ENCODE measurements around the gene CD36. TPM values are rescaled to one million over a fixed set of nuclear protein-coding genes. Genes with fewer than 3 reads are reported as not detected.

Gene CD36
- total and polyA plus RNA-seq, 4 donors = 40.1 to 726 (median 115) TPM

GRCh38 chr7:80654887-80655340, 16.5 kb downstream of the CD36 start:
- 68 to 89% methylated on average over 2 of the region's 2 CpGs for WGBS, 2 donors
- Histone ChIP-seq H3K4me3 (no peak overlapping the region), H3K27ac (ENCODE audit: low read depth in 1 of 2, low read length in 1 of 2) (peak overlapping the region in 1 of 2 donors; percentile 87), H3K27me3 (ENCODE audit: control insufficient read depth in 3 of 3, insufficient read depth in 3 of 3, low read length in 2 of 3) (no peaks in the 10 kb centered on the region), H3K4me1 (ENCODE audit: control insufficient read depth in 5 of 5, insufficient read depth in 5 of 5, low read length in 5 of 5) (peaks cover 0 to 14% (median 5%) of the 10 kb centered on the region in 5 donors), H3K9ac (ENCODE audit: insufficient read depth in 1 of 2, low read length in 2 of 2) (no peak overlapping the region), H3K9me3 (ENCODE audit: control insufficient read depth in 4 of 4, insufficient read depth in 3 of 4, low read length in 3 of 4) (no peaks in the 10 kb centered on the region), H3K36me3 (ENCODE audit: control insufficient read depth in 4 of 4, insufficient read depth in 4 of 4, low read length in 4 of 4) (no peaks in the 10 kb centered on the region)
- peak in 1 of 3 donors; percentile 54 for DNase-seq
- no peak for TF ChIP-seq CTCF (IDR thresholded peaks at IDR 0.05; ENCODE audit: control extremely low read depth, extremely low read depth)
- peak; percentile 58 for ATAC-seq (ENCODE audit: insufficient read depth, low FRiP score)

DNA sequence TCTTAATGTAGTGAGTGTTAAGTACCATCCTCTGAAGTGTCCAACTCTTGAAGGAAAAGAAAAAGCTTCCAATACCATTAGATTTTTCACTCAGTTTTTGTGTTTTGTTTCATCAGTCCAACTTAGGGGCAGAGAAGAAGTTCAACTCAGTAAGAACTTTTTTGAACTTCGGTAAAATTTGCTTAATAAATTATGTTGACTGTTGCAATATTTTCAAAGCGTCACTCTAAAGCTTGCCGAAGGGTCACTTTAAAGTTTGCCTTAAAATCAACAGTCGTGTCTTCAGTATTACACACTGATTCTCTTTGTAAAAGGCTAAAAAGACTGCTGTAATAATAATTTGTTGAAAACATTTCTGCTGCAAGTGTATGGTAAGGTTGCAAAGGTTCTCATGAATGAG, 17.6 kb downstream of the CD36 start:
- H3K9ac ChIP-seq (ENCODE audit: insufficient read depth in 1 of 2, low read length in 2 of 2) = no peak overlapping the region
- no peak for TF ChIP-seq CTCF (IDR thresholded peaks at IDR 0.05; ENCODE audit: control extremely low read depth, extremely low read depth)
- H3K27me3 ChIP-seq (ENCODE audit: control insufficient read depth in 3 of 3, insufficient read depth in 3 of 3, low read length in 2 of 3) = no peaks in the 10 kb centered on the region
- peak overlapping the region in 1 of 2 donors; percentile 87 for H3K27ac ChIP-seq (ENCODE audit: low read depth in 1 of 2, low read length in 1 of 2)
- no peak for DNase-seq
- H3K4me1 ChIP-seq (ENCODE audit: control insufficient read depth in 5 of 5, insufficient read depth in 5 of 5, low read length in 5 of 5) = peaks cover 0 to 14% (median 5%) of the 10 kb centered on the region in 5 donors
- no peak for ATAC-seq (ENCODE audit: insufficient read depth, low FRiP score)
- 60 to 80% methylated on average over 4 of the region's 4 CpGs for WGBS, 2 donors
- no peak overlapping the region for H3K4me3 ChIP-seq
- H3K9me3 ChIP-seq (ENCODE audit: control insufficient read depth in 4 of 4, insufficient read depth in 3 of 4, low read length in 3 of 4) = no peaks in the 10 kb centered on the region
- H3K36me3 ChIP-seq (ENCODE audit: control insufficient read depth in 4 of 4, insufficient read depth in 4 of 4, low read length in 4 of 4) = no peaks in the 10 kb centered on the region

- peak; percentile 41 for TF ChIP-seq CTCF (IDR thresholded peaks at IDR 0.05; ENCODE audit: control extremely low read depth, extremely low read depth)
- no peak overlapping the region for H3K9ac ChIP-seq (ENCODE audit: insufficient read depth in 1 of 2, low read length in 2 of 2)
- peak in 2 of 3 donors; percentile 63 to 73 for DNase-seq
- peak overlapping the region in 1 of 2 donors; percentile 64 for H3K27ac ChIP-seq (ENCODE audit: low read depth in 1 of 2, low read length in 1 of 2)
- H3K36me3 ChIP-seq (ENCODE audit: control insufficient read depth in 4 of 4, insufficient read depth in 4 of 4, low read length in 4 of 4) = peaks cover 0 to 4% (median under 1%) of the 10 kb centered on the region in 4 donors
- H3K4me3 ChIP-seq = no peak overlapping the region
- peaks cover 0 to 14% (median 5%) of the 10 kb centered on the region in 5 donors for H3K4me1 ChIP-seq (ENCODE audit: control insufficient read depth in 5 of 5, insufficient read depth in 5 of 5, low read length in 5 of 5)
- ATAC-seq (ENCODE audit: insufficient read depth, low FRiP score) = no peak
- 9 to 17% methylated on average over 3 of the region's 3 CpGs for WGBS, 2 donors
- H3K27me3 ChIP-seq (ENCODE audit: control insufficient read depth in 3 of 3, insufficient read depth in 3 of 3, low read length in 2 of 3) = no peaks in the 10 kb centered on the region
- H3K9me3 ChIP-seq (ENCODE audit: control insufficient read depth in 4 of 4, insufficient read depth in 3 of 4, low read length in 3 of 4) = no peaks in the 10 kb centered on the region
These were observed 20.9 kb downstream of the CD36 start for GRCh38 chr7:80659120-80660055.
